ENCODE results near the gene RCBTB2.

- TF ChIP-seq CTCF (IDR thresholded peaks at IDR 0.05) (no peak), POLR2A (IDR thresholded peaks at IDR 0.05) (no peak)
Measured at GRCh38 chr13:48536621-48537250, 3.9 kb upstream of the RCBTB2 start.
